Peyer's patch (tissue), 4 donors: Measurements from ENCODE around the gene TNNT2. TPM values are rescaled to one million over a fixed set of nuclear protein-coding genes. Genes with fewer than 3 reads are reported as not detected.

ENCODE experiments used
- DNase-seq, 3 donors: peaks; one replicate each; pipeline ENCODE4 v3.0.0-alpha.2; 2017 to 2019
- H3K27ac ChIP-seq, 4 donors: fragments of 200-600 bp; sonication (generic); one replicate each; pipeline ENCODE4 v1.5.1; 2016 to 2019
- H3K27me3 ChIP-seq, 2 donors: fragments of 200-600 bp; sonication (generic); one replicate each; pipeline ENCODE4 v1.5.1; 2019
- H3K36me3 ChIP-seq, 3 donors: fragments of 200-600 bp; sonication (generic); one replicate each; pipeline ENCODE4 v1.5.1; 2016 to 2019
- H3K4me1 ChIP-seq, 4 donors: fragments of 200-600 bp; sonication (generic); one replicate each; pipeline ENCODE4 v1.5.1; 2016 to 2019
- H3K4me3 ChIP-seq, 4 donors: fragments of 200-600 bp; sonication (generic); 1 replicate in 3 of 4; 2 replicates in 1 of 4; pipeline ENCODE4 v1.5.1; 2016 to 2019; ENCODE audit warnings: mild to moderate bottlenecking in 1 of 4
- H3K9me3 ChIP-seq, 4 donors: fragments of 200-600 bp; sonication (generic); one replicate each; pipeline ENCODE4 v1.5.1; 2016 to 2019; ENCODE audit warnings: mild to moderate bottlenecking in 1 of 4
- CTCF ChIP-seq, 6 experiments: fragments of 450-650 bp in 4 of 6; fragments of 200-600 bp in 2 of 6; sonication (generic) in 1 of 6; IDR thresholded peaks; one replicate each; pipeline ENCODE4 v1.5.1; 2017 to 2019; ENCODE audit warnings: antibody characterized with exemption in 6 of 6, mild to moderate bottlenecking in 3 of 6, moderate library complexity in 1 of 6
- POLR2A ChIP-seq, 2 donors: fragments of 450-650 bp; IDR thresholded peaks; one replicate each; pipeline ENCODE4 v1.5.1; 2017; ENCODE audit warnings: antibody characterized with exemption in 2 of 2, mild to moderate bottlenecking in 2 of 2, moderate library complexity in 2 of 2
- total RNA-seq, 4 donors: library from RNA; depleted of rRNA; stranded (reverse); fragments of >200 nt; gene quantifications; one replicate each; pipeline ENCODE4 v1.1.0, GENCODE V29; 2016

The TNNT2 gene
- total RNA-seq, 4 donors from 2014 or later: 0.40 to 3.7 TPM; not detected in 2

- no peaks in the 10 kb centered on the region for H3K4me1 ChIP-seq
- H3K27ac ChIP-seq: no peak overlapping the region
- TF ChIP-seq POLR2A (IDR thresholded peaks at IDR 0.05) (no peak), CTCF (IDR thresholded peaks at IDR 0.05) (no peak)
- H3K9me3 ChIP-seq: no peaks in the 10 kb centered on the region
- no peaks in the 10 kb centered on the region for H3K36me3 ChIP-seq
- no peak overlapping the region for H3K4me3 ChIP-seq
- peak in 1 of 3 donors; percentile 31 for DNase-seq
- H3K27me3 ChIP-seq: no peaks in the 10 kb centered on the region
Observed at GRCh38 chr1:201364808-201365105, 12.7 kb downstream of the TNNT2 start.

- Histone ChIP-seq H3K4me1 (no peaks in the 10 kb centered on the region), H3K27ac (no peak overlapping the region), H3K4me3 (no peak overlapping the region), H3K27me3 (no peaks in the 10 kb centered on the region), H3K9me3 (no peaks in the 10 kb centered on the region), H3K36me3 (no peaks in the 10 kb centered on the region)
- peak in 1 of 3 donors; percentile 9 for DNase-seq
- TF ChIP-seq CTCF (IDR thresholded peaks at IDR 0.05) (no peak), POLR2A (IDR thresholded peaks at IDR 0.05) (no peak)
Observed at GRCh38 chr1:201363467-201363866, 14.0 kb downstream of the TNNT2 start.

- no peak for TF ChIP-seq POLR2A (IDR thresholded peaks at IDR 0.05)
- TF ChIP-seq CTCF (IDR thresholded peaks at IDR 0.05): no peak
- Histone ChIP-seq H3K27ac (no peak overlapping the region), H3K4me1 (no peaks in the 10 kb centered on the region), H3K9me3 (no peaks in the 10 kb centered on the region), H3K36me3 (no peaks in the 10 kb centered on the region), H3K4me3 (no peak overlapping the region), H3K27me3 (no peaks in the 10 kb centered on the region)
- peak in 1 of 3 donors; percentile 34 for DNase-seq
Observed at GRCh38 chr1:201362906-201363305, 14.6 kb downstream of the TNNT2 start.

GRCh38 chr1:201361652-201362504 lies 15.6 kb downstream of the TNNT2 start:
- no peaks in the 10 kb centered on the region for H3K9me3 ChIP-seq
- peak in 4 of 6 experiments; percentile 57 to 84 (median 78) for TF ChIP-seq CTCF (IDR thresholded peaks at IDR 0.05)
- no peak for TF ChIP-seq POLR2A (IDR thresholded peaks at IDR 0.05)
- H3K36me3 ChIP-seq: no peaks in the 10 kb centered on the region
- no peaks in the 10 kb centered on the region for H3K27me3 ChIP-seq
- H3K4me3 ChIP-seq: no peak overlapping the region
- DNase-seq: peak in 2 of 3 donors; percentile 59 to 60
- no peak overlapping the region for H3K27ac ChIP-seq
- no peaks in the 10 kb centered on the region for H3K4me1 ChIP-seq

GRCh38 chr1:201360901-201361651 lies 16.4 kb downstream of the TNNT2 start:
- Histone ChIP-seq H3K27ac (no peak overlapping the region), H3K27me3 (no peaks in the 10 kb centered on the region), H3K9me3 (no peaks in the 10 kb centered on the region), H3K36me3 (no peaks in the 10 kb centered on the region), H3K4me3 (no peak overlapping the region), H3K4me1 (no peaks in the 10 kb centered on the region)
- DNase-seq: peak in 1 of 3 donors; percentile 35
- TF ChIP-seq CTCF (IDR thresholded peaks at IDR 0.05) (no peak), POLR2A (IDR thresholded peaks at IDR 0.05) (no peak)
